GM18861 (cell line): Measurements from ENCODE around the gene LCE7A.

Experiments used
- ATAC-seq: cut with Tn5 transposase; IDR thresholded peaks from one replicate; pipeline ENCODE4 v1.9.1; 2021; ENCODE audit not compliant: unreplicated experiment

The LCE7A gene

DNA sequence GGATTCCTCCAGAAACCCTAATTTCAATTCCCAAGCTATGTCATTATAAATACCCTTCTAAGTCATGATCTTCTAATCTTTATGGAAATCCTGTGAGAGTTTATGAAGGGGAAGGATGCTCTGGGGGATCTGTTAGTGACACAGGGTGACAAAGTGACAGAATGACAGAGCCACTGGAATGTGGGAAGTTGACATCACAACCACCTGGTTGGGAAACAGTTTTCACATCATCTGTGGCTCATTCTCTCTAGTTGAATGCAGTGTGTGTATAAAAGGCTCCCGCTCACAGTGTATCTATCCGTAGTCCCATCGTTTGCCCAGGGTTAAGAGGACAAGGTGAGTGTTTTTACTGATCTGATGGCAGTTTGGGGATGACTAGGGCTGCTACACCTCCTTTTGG, at the start of gene LCE7A:
Gene LCE7A (plus strand): TSS at position 301 of the 400 bp plus-strand sequence. CDS start 702 bp downstream, outside the sequence.
- no peak for ATAC-seq

- no peak for ATAC-seq
Measured at GRCh38 chr1:152811050-152811449, 48.7 kb upstream of the LCE7A start.

DNA sequence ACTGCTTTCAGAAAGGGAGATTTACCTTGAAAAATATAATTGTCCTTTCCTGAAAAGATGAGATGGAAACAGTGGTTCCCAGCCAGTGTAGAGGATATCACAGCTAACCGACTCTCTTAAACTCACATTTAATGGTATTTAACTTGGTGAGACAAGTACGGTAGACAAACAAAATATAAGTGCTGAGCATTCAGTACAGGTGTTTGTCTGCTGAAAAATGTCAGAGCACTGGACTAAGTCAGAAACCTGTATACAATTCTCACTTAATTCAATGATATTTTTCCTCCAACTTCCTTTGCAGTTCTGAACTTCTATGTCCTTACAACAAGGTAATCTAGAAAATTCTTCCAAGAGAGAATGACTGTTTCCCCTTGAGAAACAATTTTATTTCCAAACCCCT, 48.1 kb upstream of the LCE7A start, which contains the start of gene LCE1B:
Gene LCE1B (plus strand): TSS at position 301 of the 400 bp plus-strand sequence. CDS start 476 bp downstream, outside the sequence.
- no peak for ATAC-seq

DNA sequence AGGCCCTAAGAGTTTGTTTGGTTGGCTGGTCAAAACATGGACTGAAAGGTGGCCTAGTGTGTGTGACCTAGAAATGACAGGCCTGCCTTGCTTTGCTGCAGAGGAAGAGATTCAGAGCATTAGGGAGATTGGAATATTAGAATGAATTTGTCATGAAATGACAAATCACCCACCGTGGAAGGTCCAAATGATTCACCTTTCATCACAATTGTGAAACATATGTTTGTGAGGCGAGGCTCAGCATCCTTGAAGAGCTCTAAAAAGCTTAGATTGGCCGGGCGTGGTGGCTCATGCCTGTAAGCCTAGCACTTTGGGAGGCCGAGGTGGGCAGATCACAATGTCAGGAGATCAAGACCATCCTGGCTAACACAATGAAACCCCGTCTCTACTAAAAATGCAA, 42.5 kb upstream of the LCE7A start:
- ATAC-seq = no peak

GRCh38 chr1:152823294-152823693, 36.5 kb upstream of the LCE7A start:
- no peak for ATAC-seq

DNA sequence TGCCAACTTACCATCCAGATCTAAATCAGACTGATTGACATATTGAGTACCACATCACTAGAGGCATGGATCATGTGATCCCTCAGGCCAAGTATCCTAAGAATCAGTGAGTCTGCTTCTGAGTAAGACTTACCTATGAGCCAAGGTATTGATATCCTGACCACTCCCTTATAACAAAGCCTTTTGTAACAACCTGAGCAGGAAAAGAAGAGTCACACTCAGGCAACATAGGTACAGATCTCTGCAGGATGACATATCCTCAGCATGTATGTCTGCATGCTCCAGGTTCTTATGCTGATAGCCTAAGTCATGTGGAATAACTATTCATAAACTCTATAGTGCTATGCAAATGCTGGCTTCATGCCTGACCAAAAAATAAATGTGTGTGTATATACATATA, 34.8 kb upstream of the LCE7A start:
- no peak for ATAC-seq

DNA sequence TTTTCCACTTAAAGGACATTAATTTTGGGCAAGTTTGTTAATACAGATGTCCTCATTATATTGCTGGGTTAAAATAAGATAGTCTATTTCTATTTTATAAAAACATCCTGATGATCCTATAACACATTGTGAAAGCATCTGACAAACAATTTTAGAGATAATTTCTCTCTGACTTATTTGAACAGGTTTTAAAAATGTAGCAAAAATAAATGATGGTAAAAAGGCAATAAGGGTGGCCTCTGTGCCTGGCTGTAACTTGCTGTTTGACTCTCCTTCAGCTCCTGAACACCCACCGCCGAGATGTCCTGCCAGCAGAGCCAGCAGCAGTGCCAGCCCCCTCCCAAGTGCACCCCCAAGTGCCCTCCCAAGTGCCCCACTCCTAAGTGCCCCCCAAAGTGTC, 32.6 kb upstream of the LCE7A start, which contains the start of gene LCE1A:
Gene LCE1A (plus strand): TSS at position 301 of the 400 bp plus-strand sequence. CDS start 0 bp downstream, at position 301.
- ATAC-seq = no peak

GRCh38 chr1:152836870-152837269, 22.9 kb upstream of the LCE7A start:
- no peak for ATAC-seq

DNA sequence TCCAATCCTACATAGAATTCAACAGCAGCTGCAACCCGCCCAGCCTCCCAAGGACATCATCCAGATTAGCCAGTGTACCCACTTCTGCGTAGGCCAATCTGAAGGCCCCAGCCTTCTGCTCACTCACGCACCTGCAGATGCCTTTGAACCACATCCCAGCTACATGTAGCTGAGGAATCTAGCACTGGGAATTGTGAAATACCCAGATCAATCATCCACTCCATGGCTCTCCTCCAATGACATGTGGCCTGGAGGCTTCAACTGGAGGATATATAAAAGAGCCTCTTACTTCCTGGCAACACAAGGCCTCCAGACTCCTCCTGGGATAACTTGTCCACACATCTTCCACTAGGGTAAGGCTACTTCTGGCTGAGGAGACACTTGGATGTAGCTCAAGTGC, 17.2 kb upstream of the LCE7A start, which contains the start of gene LCE6A:
Gene LCE6A (plus strand): TSS at position 301 of the 400 bp plus-strand sequence. CDS start 665 bp downstream, outside the sequence.
- no peak for ATAC-seq

GRCh38 chr1:152855661-152856060, 4.1 kb upstream of the LCE7A start:
- ATAC-seq = no peak

- ATAC-seq = no peak
Measured at GRCh38 chr1:152858062-152858461, 1.7 kb upstream of the LCE7A start.

- no peak for ATAC-seq
Measured at GRCh38 chr1:152860129-152860528, 333 bp downstream of the LCE7A start.

GRCh38 chr1:152861374-152861773, 1.6 kb downstream of the LCE7A start:
- ATAC-seq = no peak

DNA sequence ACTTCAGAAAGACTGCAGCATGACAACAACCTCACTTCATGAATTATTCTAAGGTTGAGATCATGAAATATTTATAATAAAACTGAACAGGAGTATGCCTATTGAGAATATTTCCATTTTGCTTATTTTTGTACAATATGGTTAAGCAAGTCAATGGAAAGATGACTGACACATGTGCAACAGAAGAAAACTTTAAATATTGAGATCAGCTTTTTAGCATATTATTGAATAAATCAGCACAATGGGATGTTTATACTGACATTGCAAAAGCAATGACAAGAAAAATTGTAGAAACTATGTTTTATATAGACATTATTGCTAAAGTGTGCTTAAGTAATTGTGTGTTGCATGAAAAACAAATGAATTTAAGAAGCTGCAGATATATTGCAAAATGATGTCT, 4.6 kb downstream of the LCE7A start:
- ATAC-seq = no peak

- no peak for ATAC-seq
Measured at GRCh38 chr1:152866321-152866720, 6.5 kb downstream of the LCE7A start.

- no peak for ATAC-seq
Measured at GRCh38 chr1:152869808-152870419, 10.1 kb downstream of the LCE7A start.

DNA sequence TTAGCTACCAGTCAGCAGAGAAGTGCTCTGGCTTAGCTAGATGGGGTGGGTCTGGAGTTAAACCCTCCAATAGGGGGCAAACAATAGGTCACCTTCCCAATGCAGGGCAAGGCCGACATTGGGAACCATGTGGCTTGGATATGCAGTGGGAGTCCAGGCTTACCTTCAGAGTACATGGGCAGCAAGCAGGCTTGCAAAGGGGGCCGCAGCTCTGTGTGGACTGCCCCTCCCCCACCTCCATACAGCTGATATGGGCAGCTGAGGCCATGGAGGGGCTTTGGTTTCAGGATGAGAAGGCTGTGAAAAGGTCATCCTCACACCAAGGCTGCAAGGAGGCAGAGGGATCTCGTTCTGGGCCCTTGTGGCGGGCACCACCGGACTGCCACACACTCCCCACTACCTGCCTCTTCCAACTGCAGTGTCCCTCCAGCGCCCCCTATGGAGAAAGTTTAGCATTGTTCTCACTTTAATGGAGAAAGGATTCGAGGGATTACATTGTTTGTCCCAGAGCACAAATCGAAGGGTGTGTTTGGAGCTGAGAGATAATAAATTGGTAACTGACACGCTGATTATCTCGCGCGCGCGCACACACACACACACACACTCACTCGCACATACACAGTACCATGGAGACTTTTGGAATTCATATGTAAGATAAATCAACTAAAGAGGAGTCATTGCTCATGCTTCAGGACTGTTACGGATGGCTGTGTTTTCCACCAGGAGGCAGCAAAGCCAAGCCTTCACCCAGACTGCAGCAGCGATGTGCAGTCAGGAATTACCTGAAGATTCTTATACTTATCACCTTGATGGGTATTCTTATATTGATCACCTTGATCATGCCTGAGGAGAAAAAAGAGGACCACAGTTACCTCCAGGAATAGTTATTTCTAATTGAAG, 11.3 kb downstream of the LCE7A start:
- no peak for ATAC-seq

DNA sequence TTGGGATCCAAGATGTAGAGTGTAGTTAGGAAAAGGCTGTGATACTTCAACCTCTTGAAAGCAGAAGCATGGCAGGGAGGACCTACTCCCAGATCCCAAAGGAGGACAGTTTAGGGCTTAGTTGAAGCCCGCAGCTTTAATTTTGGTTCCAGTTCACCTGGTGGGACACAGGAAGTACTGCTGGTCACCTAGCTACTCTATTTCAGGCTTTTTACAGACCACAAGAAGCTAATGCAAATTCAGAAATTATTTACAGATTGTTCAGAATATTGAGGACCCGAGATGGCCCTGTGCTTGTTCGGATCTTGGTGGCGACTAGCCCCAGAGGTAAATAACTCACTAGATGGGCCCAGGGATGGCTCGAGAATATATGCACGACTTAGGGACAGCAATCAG, 11.9 kb downstream of the LCE7A start:
- ATAC-seq = peak; percentile 59

DNA sequence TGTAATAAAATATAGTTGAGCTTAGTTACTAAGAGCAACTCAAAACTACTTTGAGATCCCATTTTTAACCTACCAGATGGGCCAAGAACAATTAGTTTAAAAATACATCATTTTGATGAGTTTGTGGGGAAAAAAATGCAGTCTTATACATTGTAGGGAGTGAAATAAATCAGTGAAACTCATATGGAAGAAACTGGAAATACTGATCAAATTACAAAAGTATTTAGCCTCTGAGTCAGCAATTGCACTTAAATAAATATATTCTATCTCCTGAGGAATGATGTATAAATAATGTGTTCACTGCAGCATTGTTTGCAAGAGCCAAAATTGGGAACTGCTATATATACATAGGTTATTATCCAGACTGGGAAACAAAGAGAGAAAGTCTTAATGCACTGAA, 13.7 kb downstream of the LCE7A start:
- ATAC-seq = no peak

DNA sequence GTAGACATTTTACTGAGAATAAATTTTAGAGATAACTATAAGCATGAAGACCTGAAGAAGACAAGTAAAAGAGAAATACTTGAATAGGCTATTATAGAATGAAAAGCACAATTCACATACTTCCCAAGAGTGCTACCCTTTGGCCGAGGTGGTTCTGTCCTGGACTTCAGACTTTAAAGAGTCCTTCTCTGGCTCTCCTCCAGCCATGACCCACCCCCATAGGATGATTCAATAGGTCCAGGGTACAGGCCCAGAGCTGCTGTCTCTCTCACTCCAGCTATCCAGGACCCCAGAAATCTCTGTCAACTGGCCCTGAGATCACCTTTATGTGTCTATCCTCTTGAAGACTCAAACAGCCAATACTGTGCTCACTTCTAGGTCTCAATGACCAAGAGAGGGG, 17.0 kb downstream of the LCE7A start:
- ATAC-seq = no peak

- ATAC-seq = no peak
Measured at GRCh38 chr1:152878042-152878441, 18.2 kb downstream of the LCE7A start, which contains the start of gene SMCP. SMCP (plus strand) TSS chr1:152878322; CDS start chr1:152884423, 6,101 bp downstream.
